Globus pallidus (tissue), 1 donor: ENCODE results near the gene SDF2L1.

Experiments used
- DNase-seq: peaks from one replicate; pipeline ENCODE4 v3.0.0-alpha.2; 2015; ENCODE audit warnings: low spot score

The SDF2L1 gene

GRCh38 chr22:21622011-21622918, 19.8 kb upstream of the SDF2L1 start:
- DNase-seq, result peak; percentile 45

- DNase-seq, result peak; percentile 63
Observed at GRCh38 chr22:21622919-21623647, 19.0 kb upstream of the SDF2L1 start.

GRCh38 chr22:21623648-21623970, 18.5 kb upstream of the SDF2L1 start:
- no peak for DNase-seq

GRCh38 chr22:21624120-21624879, 17.8 kb upstream of the SDF2L1 start:
- DNase-seq, result no peak

- DNase-seq, result no peak
Observed at GRCh38 chr22:21624880-21625791, 17.0 kb upstream of the SDF2L1 start.

- no peak for DNase-seq
Observed at GRCh38 chr22:21626073-21626734, 15.9 kb upstream of the SDF2L1 start.

GRCh38 chr22:21626735-21627469, 15.2 kb upstream of the SDF2L1 start:
- no peak for DNase-seq

GRCh38 chr22:21628386-21629254, 13.5 kb upstream of the SDF2L1 start:
- DNase-seq, result no peak

- peak; percentile 87 for DNase-seq
Observed at GRCh38 chr22:21629255-21630149, 12.6 kb upstream of the SDF2L1 start, which contains the start of gene YDJC. TSS of gene YDJC (minus strand) at chr22:21630022. CDS start at chr22:21630014, 8 bp downstream.

- no peak for DNase-seq
Observed at GRCh38 chr22:21631025-21631424, 11.1 kb upstream of the SDF2L1 start.

GRCh38 chr22:21632237-21632895, 9.7 kb upstream of the SDF2L1 start, which contains the start of gene CCDC116:
TSS of gene CCDC116 (plus strand) at chr22:21632760. CDS start at chr22:21633182, 422 bp downstream.
- no peak for DNase-seq

GRCh38 chr22:21632931-21633330, 9.2 kb upstream of the SDF2L1 start:
- DNase-seq, result no peak

- DNase-seq, result no peak
Observed at GRCh38 chr22:21633481-21633880, 8.6 kb upstream of the SDF2L1 start.

GRCh38 chr22:21634081-21634480, 8.0 kb upstream of the SDF2L1 start:
- DNase-seq, result no peak

GRCh38 chr22:21634844-21635243, 7.3 kb upstream of the SDF2L1 start:
- DNase-seq, result no peak

- DNase-seq, result no peak
Observed at GRCh38 chr22:21635771-21636510, 6.2 kb upstream of the SDF2L1 start.
